Gastrocnemius medialis (tissue), 4 donors: ENCODE measurements around the gene ARHGEF10L. TPM values are rescaled to one million over a fixed set of nuclear protein-coding genes. Genes with fewer than 3 reads are reported as not detected.

ENCODE experiments used
- ATAC-seq, 2 donors: fragments of 150-250 bp; one replicate each; pipeline ENCODE4 v1.9.1; 2016
- DNase-seq, 2 donors: peaks; one replicate each; pipeline ENCODE4 v3.0.0-alpha.2; 2019
- H3K27ac ChIP-seq, 4 donors: fragments of 200-600 bp; sonication (generic); 1 replicate in 1 of 4; 2 replicates in 3 of 4; pipeline ENCODE4 v1.5.1; 2016 to 2018; ENCODE audit warnings: mild to moderate bottlenecking in 2 of 4, moderate library complexity in 1 of 4
- H3K27me3 ChIP-seq, 3 donors: fragments of 200-600 bp; sonication (generic) in 2 of 3; 1 replicate in 1 of 3; 2 replicates in 2 of 3; pipeline versions ENCODE4 v1.5.1 to v1.6.0; 2016 to 2019; ENCODE audit warnings: mild to moderate bottlenecking in 1 of 3, moderate library complexity in 1 of 3
- H3K36me3 ChIP-seq, 2 donors: fragments of 200-600 bp; sonication (generic) in 1 of 2; one replicate each; pipeline ENCODE4 v1.5.1; 2017 to 2018
- H3K4me1 ChIP-seq, 2 donors: fragments of 200-600 bp; sonication (generic) in 1 of 2; one replicate each; pipeline ENCODE4 v1.5.1; 2016 to 2017; ENCODE audit warnings: mild to moderate bottlenecking in 2 of 2
- H3K4me3 ChIP-seq, 4 donors: fragments of 200-600 bp; sonication (generic) in 3 of 4; 1 replicate in 1 of 4; 2 replicates in 3 of 4; pipeline ENCODE4 v1.5.1; 2016 to 2019; ENCODE audit warnings: mild to moderate bottlenecking in 2 of 4
- H3K9me3 ChIP-seq, 3 donors: fragments of 200-600 bp; sonication (generic) in 2 of 3; 1 replicate in 1 of 3; 2 replicates in 2 of 3; pipeline ENCODE4 v1.5.1; 2016 to 2019
- CTCF ChIP-seq, 5 experiments: fragments of 450-650 bp in 3 of 5; fragments of 200-600 bp in 2 of 5; sonication (generic) in 2 of 5; IDR thresholded peaks in 4 of 5; conservative IDR thresholded peaks in 1 of 5; 1 replicate in 4 of 5; 2 replicates in 1 of 5; pipeline ENCODE4 v1.5.1; 2016 to 2019; ENCODE audit warnings: antibody characterized with exemption in 5 of 5, mild to moderate bottlenecking in 3 of 5, moderate library complexity in 3 of 5
- POLR2A ChIP-seq, 2 donors: fragments of 450-650 bp; IDR thresholded peaks; one replicate each; pipeline ENCODE4 v1.6.1; 2017; ENCODE audit warnings: antibody characterized with exemption in 2 of 2, mild to moderate bottlenecking in 2 of 2, moderate library complexity in 2 of 2
- in situ Hi-C, 4 donors: fragments of 200-750 bp; cut with MboI; loops; one replicate each; pipeline versions ENCODE4 v1.15.0 to v1.8.0; 2017; ENCODE audit warnings: low sequenced_read_pairs in 4 of 4
- intact Hi-C: fragments of 100-400 bp; cut with DNase I; formaldehyde crosslinking; loops from one replicate; pipeline ENCODE4 v1.15.1; 2023; ENCODE audit warnings: low total_unique reads
- total RNA-seq, 4 donors: library from RNA; depleted of rRNA; stranded (reverse); fragments of >200 nt; gene quantifications; one replicate each; pipeline versions ENCODE4 v1.1.0 to v1.2.3, GENCODE V29; 2016

ARHGEF10L gene
- total RNA-seq, 4 donors from 2014 or later, result 21.2 to 111 (median 73.8) TPM

GRCh38 chr1:17551755-17552234 lies 12.3 kb downstream of the ARHGEF10L start:
- H3K36me3 ChIP-seq, result no peaks in the 10 kb centered on the region
- TF ChIP-seq CTCF (IDR thresholded peaks at IDR 0.05 in 4 of 5, conservative IDR thresholded peaks at IDR 0.05 in 1 of 5), result no peak
- no peak for TF ChIP-seq POLR2A (IDR thresholded peaks at IDR 0.05)
- intact Hi-C loops, result no loop called here
- no peaks in the 10 kb centered on the region for H3K9me3 ChIP-seq
- H3K4me1 ChIP-seq, result peaks cover 11 to 12% of the 10 kb centered on the region in 2 donors
- no peak overlapping the region for H3K4me3 ChIP-seq
- no peak for DNase-seq
- in situ Hi-C loops, result no loop called here
- no peaks in the 10 kb centered on the region for H3K27me3 ChIP-seq
- ATAC-seq, result peak in 1 of 2 donors; percentile 57
- peak overlapping the region in 3 of 4 donors; percentile 2 to 55 (median 49) for H3K27ac ChIP-seq

- intact Hi-C loops, result no loop called here
- H3K4me1 ChIP-seq, result peaks cover 11 to 12% of the 10 kb centered on the region in 2 donors
- peak overlapping the region in 1 of 4 donors; percentile 41 for H3K27ac ChIP-seq
Measured at GRCh38 chr1:17553975-17554700, 14.6 kb downstream of the ARHGEF10L start.

GRCh38 chr1:17554954-17555353 lies 15.5 kb downstream of the ARHGEF10L start:
- Histone ChIP-seq H3K4me1 (peaks cover 11 to 12% of the 10 kb centered on the region in 2 donors), H3K27ac (no peak overlapping the region), H3K4me3 (no peak overlapping the region), H3K36me3 (no peaks in the 10 kb centered on the region), H3K9me3 (no peaks in the 10 kb centered on the region), H3K27me3 (no peaks in the 10 kb centered on the region)
- in situ Hi-C loops (no loop called here), intact Hi-C loops (no loop called here)
- TF ChIP-seq POLR2A (IDR thresholded peaks at IDR 0.05), result no peak
- TF ChIP-seq CTCF (IDR thresholded peaks at IDR 0.05 in 4 of 5, conservative IDR thresholded peaks at IDR 0.05 in 1 of 5), result no peak
- ATAC-seq, result no peak
- no peak for DNase-seq

More at GRCh38 chr1:17553975-17554700, 14.6 kb downstream of the ARHGEF10L start:
- Histone ChIP-seq H3K4me3 (no peak overlapping the region), H3K27me3 (no peaks in the 10 kb centered on the region), H3K9me3 (no peaks in the 10 kb centered on the region), H3K36me3 (no peaks in the 10 kb centered on the region)
- in situ Hi-C loops, result no loop called here
- TF ChIP-seq CTCF (IDR thresholded peaks at IDR 0.05 in 4 of 5, conservative IDR thresholded peaks at IDR 0.05 in 1 of 5) (no peak), POLR2A (IDR thresholded peaks at IDR 0.05) (no peak)
- no peak for ATAC-seq
- DNase-seq, result no peak

GRCh38 chr1:17557986-17558385 lies 18.5 kb downstream of the ARHGEF10L start:
- DNase-seq, result no peak
- H3K27ac ChIP-seq, result no peak overlapping the region

More at GRCh38 chr1:17557986-17558385, 18.5 kb downstream of the ARHGEF10L start:
- intact Hi-C loops (no loop called here), in situ Hi-C loops (no loop called here)
- no peak for TF ChIP-seq CTCF (IDR thresholded peaks at IDR 0.05 in 4 of 5, conservative IDR thresholded peaks at IDR 0.05 in 1 of 5)
- no peak for TF ChIP-seq POLR2A (IDR thresholded peaks at IDR 0.05)
- no peaks in the 10 kb centered on the region for H3K9me3 ChIP-seq
- ATAC-seq, result no peak
- H3K36me3 ChIP-seq, result no peaks in the 10 kb centered on the region
- no peak overlapping the region for H3K4me3 ChIP-seq
- no peaks in the 10 kb centered on the region for H3K27me3 ChIP-seq
- H3K4me1 ChIP-seq, result peaks cover 17 to 18% of the 10 kb centered on the region in 2 donors
